Fibroblast of the aortic adventitia (primary cell): ENCODE results near the gene RNU6-7. TPM values are rescaled to one million over a fixed set of nuclear protein-coding genes. Genes with fewer than 3 reads are reported as not detected.

Experiments used
- DNase-seq: peaks from one replicate; pipeline ENCODE4 v3.0.0-alpha.2; 2010; ENCODE audit warnings: low read depth
- H3K4me3 ChIP-seq: 2 replicates; pipeline ENCODE4 v1.5.1; 2011; ENCODE audit warnings: low read depth, mild to moderate bottlenecking, control low read depth, low read length, moderate library complexity
- CTCF ChIP-seq: IDR thresholded peaks from 2 replicates; pipeline ENCODE4 v1.5.1; 2011; ENCODE audit warnings: mild to moderate bottlenecking, low read length, control low read depth, inconsistent platforms; ENCODE audit not compliant: insufficient read depth
- total RNA-seq: library from RNA; depleted of rRNA; stranded (reverse); fragments of >200 nt; gene quantifications from 2 replicates; pipeline ENCODE4 v1.2.3, GENCODE V29; 2012; ENCODE audit warnings: low replicate concordance

RNU6-7 gene
- total RNA-seq, 1 donor, result not detected

GRCh38 chr14:32183151-32184058 is 18.4 kb upstream of the RNU6-7 start:
- H3K4me3 ChIP-seq, result no peak overlapping the region
- no peak for TF ChIP-seq CTCF
- no peak for DNase-seq

DNA sequence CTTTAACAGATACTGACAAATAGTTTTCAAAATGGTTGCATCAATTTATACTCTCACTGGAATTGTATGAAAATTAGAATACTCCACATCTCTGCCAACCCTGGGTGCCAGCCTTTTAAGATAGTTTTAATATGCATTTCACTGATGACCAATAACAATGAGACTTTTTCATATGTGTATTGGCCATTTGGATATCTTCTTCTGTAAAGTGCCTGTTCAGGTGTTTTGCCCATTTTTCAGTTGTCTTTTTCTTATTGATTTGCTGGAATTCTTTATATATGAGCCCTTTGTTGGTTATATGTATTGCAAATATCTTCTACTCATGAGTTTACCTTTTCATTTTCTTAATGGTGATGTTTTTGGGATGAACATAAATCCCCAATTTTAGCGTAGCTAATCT is 16.7 kb upstream of the RNU6-7 start:
- H3K4me3 ChIP-seq, result no peak overlapping the region
- no peak for DNase-seq
- no peak for TF ChIP-seq CTCF

- DNase-seq, result no peak
- H3K4me3 ChIP-seq, result no peak overlapping the region
- TF ChIP-seq CTCF, result no peak
These were observed 15.6 kb upstream of the RNU6-7 start for GRCh38 chr14:32186248-32186647.

- no peak overlapping the region for H3K4me3 ChIP-seq
- TF ChIP-seq CTCF, result no peak
- no peak for DNase-seq
These were observed 12.0 kb upstream of the RNU6-7 start for GRCh38 chr14:32189811-32190210.

GRCh38 chr14:32190673-32191072 is 11.2 kb upstream of the RNU6-7 start:
- no peak overlapping the region for H3K4me3 ChIP-seq
- no peak for TF ChIP-seq CTCF
- peak; percentile 2 for DNase-seq

GRCh38 chr14:32192712-32193373 is 9.0 kb upstream of the RNU6-7 start:
- no peak for DNase-seq
- no peak for TF ChIP-seq CTCF
- H3K4me3 ChIP-seq, result no peak overlapping the region
